SK-N-SH treated with all-trans-retinoic acid at 6 μM for 48 hours (cell line): ENCODE data around the gene ABCF3.

Experiments
- ATAC-seq: fragments of 200-7000 bp; cut with Tn5 transposase; 3 replicates; pipeline ENCODE4 v1.9.1; 2020; ENCODE audit warnings: mild to moderate bottlenecking, moderate library complexity
- ARNTL ChIP-seq: fragments of 450-650 bp; formaldehyde crosslinking; IDR thresholded peaks from 2 replicates; pipeline ENCODE4 v1.5.0; 2020; ENCODE audit warnings: low read depth, mild to moderate bottlenecking, moderate library complexity, borderline replicate concordance
- BACH2 ChIP-seq: fragments of 250-450 bp; sonication (Bioruptor Pico); IDR thresholded peaks from 2 replicates; pipeline ENCODE4 v1.9.0; 2021; ENCODE audit warnings: mild to moderate bottlenecking, borderline replicate concordance
- CSDC2 ChIP-seq: fragments of 250-450 bp; sonication (Bioruptor Pico); IDR thresholded peaks from 2 replicates; pipeline ENCODE4 v1.5.0; 2020; ENCODE audit warnings: mild to moderate bottlenecking, moderate library complexity
- ESRRG ChIP-seq: fragments of 250-450 bp; sonication (Bioruptor Pico); IDR thresholded peaks from 2 replicates; pipeline ENCODE4 v1.6.1; 2021; ENCODE audit warnings: mild to moderate bottlenecking
- GLIS3 ChIP-seq: fragments of 250-450 bp; sonication (Bioruptor Pico); IDR thresholded peaks from 2 replicates; pipeline ENCODE4 v1.5.0; 2020; ENCODE audit warnings: mild to moderate bottlenecking, moderate library complexity
- ISL1 ChIP-seq: fragments of 250-450 bp; sonication (Bioruptor Pico); IDR thresholded peaks from 2 replicates; pipeline ENCODE4 v2.1.2; 2022; ENCODE audit warnings: mild to moderate bottlenecking, moderate library complexity
- OSR1 ChIP-seq: fragments of 250-450 bp; sonication (Bioruptor Pico); IDR thresholded peaks from 2 replicates; pipeline ENCODE4 v1.8.0; 2022; ENCODE audit warnings: moderate library complexity, mild to moderate bottlenecking, inconsistent platforms
- POU6F1 ChIP-seq: fragments of 250-450 bp; sonication (Bioruptor Pico); IDR thresholded peaks from 2 replicates; pipeline ENCODE4 v1.8.0; 2021; ENCODE audit warnings: low read depth, mild to moderate bottlenecking, moderate library complexity, borderline replicate concordance
- PPARA ChIP-seq: fragments of 250-450 bp; sonication (Bioruptor Pico); IDR thresholded peaks from 2 replicates; pipeline ENCODE4 v1.5.0; 2020; ENCODE audit warnings: mild to moderate bottlenecking, borderline replicate concordance
- RARB ChIP-seq: fragments of 250-450 bp; sonication (Bioruptor Pico); IDR thresholded peaks from 2 replicates; pipeline ENCODE4 v1.8.0; 2021; ENCODE audit warnings: mild to moderate bottlenecking, moderate library complexity
- SNAI2 ChIP-seq: fragments of 250-450 bp; sonication (Bioruptor Pico); IDR thresholded peaks from 2 replicates; pipeline ENCODE4 v1.5.0; 2020; ENCODE audit warnings: mild to moderate bottlenecking, moderate library complexity
- TCF4 ChIP-seq: fragments of 250-450 bp; sonication (Bioruptor Pico); IDR thresholded peaks from 2 replicates; pipeline ENCODE4 v1.8.0; 2021; ENCODE audit warnings: mild to moderate bottlenecking, moderate library complexity, borderline replicate concordance
- TOX ChIP-seq: fragments of 250-450 bp; sonication (Bioruptor Pico); IDR thresholded peaks from 2 replicates; pipeline ENCODE4 v1.8.0; 2021; ENCODE audit warnings: mild to moderate bottlenecking, moderate library complexity, borderline replicate concordance
- ZC3H10 ChIP-seq: fragments of 250-450 bp; sonication (Bioruptor Pico); IDR thresholded peaks from 2 replicates; pipeline ENCODE4 v1.5.1; 2021; ENCODE audit warnings: mild to moderate bottlenecking, moderate library complexity
- ZFP3 ChIP-seq: fragments of 250-450 bp; sonication (Bioruptor Pico); IDR thresholded peaks from 2 replicates; pipeline ENCODE4 v1.5.0; 2020; ENCODE audit warnings: mild to moderate bottlenecking, moderate library complexity
- ZFP30 ChIP-seq: fragments of 450-650 bp; formaldehyde crosslinking; IDR thresholded peaks from 2 replicates; pipeline ENCODE4 v1.5.0; 2022; ENCODE audit warnings: mild to moderate bottlenecking, moderate library complexity
- ZNF565 ChIP-seq: fragments of 450-650 bp; formaldehyde crosslinking; conservative IDR thresholded peaks from 2 replicates; pipeline ENCODE4 v1.5.0; 2020; ENCODE audit warnings: low read depth, mild to moderate bottlenecking, moderate library complexity
- ZNF70 ChIP-seq: fragments of 450-650 bp; formaldehyde crosslinking; IDR thresholded peaks from 2 replicates; pipeline ENCODE4 v1.5.0; 2020; ENCODE audit warnings: mild to moderate bottlenecking, moderate library complexity
- ZNF8 ChIP-seq: fragments of 450-650 bp; formaldehyde crosslinking; IDR thresholded peaks from 2 replicates; pipeline ENCODE4 v1.5.0; 2020; ENCODE audit warnings: mild to moderate bottlenecking, moderate library complexity
- TF ChIP-seq, protein P1 (sequence below): fragments of 250-450 bp; sonication (Bioruptor Pico); IDR thresholded peaks from 2 replicates; pipeline ENCODE4 v1.8.0; 2020; ENCODE audit warnings: mild to moderate bottlenecking, moderate library complexity, borderline replicate concordance
- TF ChIP-seq, protein P2 (sequence below): fragments of 250-450 bp; sonication (Bioruptor Pico); IDR thresholded peaks from 2 replicates; pipeline ENCODE4 v1.5.0; 2020; ENCODE audit warnings: mild to moderate bottlenecking, moderate library complexity
- TF ChIP-seq, protein P3 (sequence below): fragments of 250-450 bp; sonication (Bioruptor Pico); IDR thresholded peaks from 2 replicates; pipeline ENCODE4 v1.5.1; 2021; ENCODE audit warnings: mild to moderate bottlenecking, moderate library complexity
- TF ChIP-seq, protein P4 (sequence below): fragments of 250-450 bp; sonication (Bioruptor Pico); IDR thresholded peaks from 2 replicates; pipeline ENCODE4 v1.5.1; 2020; ENCODE audit warnings: low read depth, mild to moderate bottlenecking, moderate library complexity

The ABCF3 gene

DNA sequence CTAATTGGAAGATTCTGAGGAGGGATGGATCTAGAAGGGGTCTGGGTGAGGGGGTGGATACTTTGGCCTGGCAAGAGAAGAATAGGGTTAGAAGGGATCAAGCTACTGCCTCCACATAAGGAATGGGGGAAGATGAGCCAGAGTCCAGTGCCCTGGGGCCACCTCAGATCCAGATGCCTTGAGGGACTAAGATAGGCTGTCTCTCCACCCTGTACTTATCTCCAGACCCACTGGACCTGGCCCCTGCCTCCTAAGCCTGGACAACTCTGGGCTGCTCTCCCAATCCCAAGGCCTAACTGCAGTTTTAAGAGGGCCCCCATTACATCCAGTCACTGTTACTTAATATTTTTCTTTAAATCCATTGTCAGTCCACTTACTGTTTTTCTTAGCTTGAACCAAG lies 28.8 kb upstream of the ABCF3 start:
- TF ChIP-seq RARB (CRISPR knock-in tag) = no peak
- TF ChIP-seq CSDC2 = no peak
- TF ChIP-seq TOX (CRISPR knock-in tag) = no peak
- no peak for TF ChIP-seq SNAI2 (CRISPR knock-in tag)
- TF ChIP-seq ZC3H10 (CRISPR knock-in tag) = no peak
- TF ChIP-seq, protein P1, sequence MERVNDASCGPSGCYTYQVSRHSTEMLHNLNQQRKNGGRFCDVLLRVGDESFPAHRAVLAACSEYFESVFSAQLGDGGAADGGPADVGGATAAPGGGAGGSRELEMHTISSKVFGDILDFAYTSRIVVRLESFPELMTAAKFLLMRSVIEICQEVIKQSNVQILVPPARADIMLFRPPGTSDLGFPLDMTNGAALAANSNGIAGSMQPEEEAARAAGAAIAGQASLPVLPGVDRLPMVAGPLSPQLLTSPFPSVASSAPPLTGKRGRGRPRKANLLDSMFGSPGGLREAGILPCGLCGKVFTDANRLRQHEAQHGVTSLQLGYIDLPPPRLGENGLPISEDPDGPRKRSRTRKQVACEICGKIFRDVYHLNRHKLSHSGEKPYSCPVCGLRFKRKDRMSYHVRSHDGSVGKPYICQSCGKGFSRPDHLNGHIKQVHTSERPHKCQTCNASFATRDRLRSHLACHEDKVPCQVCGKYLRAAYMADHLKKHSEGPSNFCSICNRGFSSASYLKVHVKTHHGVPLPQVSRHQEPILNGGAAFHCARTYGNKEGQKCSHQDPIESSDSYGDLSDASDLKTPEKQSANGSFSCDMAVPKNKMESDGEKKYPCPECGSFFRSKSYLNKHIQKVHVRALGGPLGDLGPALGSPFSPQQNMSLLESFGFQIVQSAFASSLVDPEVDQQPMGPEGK (CRISPR knock-in tag) = no peak
- no peak for TF ChIP-seq ZFP30 (CRISPR knock-in tag)
- no peak for TF ChIP-seq ZNF565 (CRISPR knock-in tag)
- no peak for TF ChIP-seq OSR1 (CRISPR knock-in tag)
- TF ChIP-seq ZFP3 = no peak
- no peak for TF ChIP-seq ESRRG
- TF ChIP-seq TCF4 (CRISPR knock-in tag) = no peak
- TF ChIP-seq ZNF8 (CRISPR knock-in tag) = no peak
- no peak for ATAC-seq

DNA sequence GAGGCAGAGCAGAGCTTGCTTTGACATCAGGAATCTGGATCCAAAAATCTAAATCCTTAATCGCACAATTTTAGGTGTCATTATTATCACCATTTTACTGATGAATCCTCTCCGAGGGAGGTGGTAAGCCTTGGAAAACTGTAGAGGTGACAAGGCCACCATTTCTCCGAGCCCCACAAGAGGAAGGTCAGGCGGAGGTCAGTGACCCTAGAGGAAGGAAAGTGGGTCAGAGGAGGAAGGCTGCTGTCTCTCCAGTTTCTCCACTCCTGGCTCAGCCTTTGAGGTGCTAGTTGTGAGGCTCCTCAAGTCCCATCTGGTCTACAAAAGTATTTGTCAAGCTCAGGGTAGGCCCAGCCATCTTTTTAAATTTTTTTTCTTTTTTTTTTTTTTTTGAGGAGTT lies 27.6 kb upstream of the ABCF3 start:
- no peak for ATAC-seq
- no peak for TF ChIP-seq ZNF70 (CRISPR knock-in tag)
- TF ChIP-seq GLIS3 (CRISPR knock-in tag) = no peak
- no peak for TF ChIP-seq OSR1 (CRISPR knock-in tag)
- TF ChIP-seq, protein P1 (CRISPR knock-in tag) = no peak
- TF ChIP-seq, protein P2, sequence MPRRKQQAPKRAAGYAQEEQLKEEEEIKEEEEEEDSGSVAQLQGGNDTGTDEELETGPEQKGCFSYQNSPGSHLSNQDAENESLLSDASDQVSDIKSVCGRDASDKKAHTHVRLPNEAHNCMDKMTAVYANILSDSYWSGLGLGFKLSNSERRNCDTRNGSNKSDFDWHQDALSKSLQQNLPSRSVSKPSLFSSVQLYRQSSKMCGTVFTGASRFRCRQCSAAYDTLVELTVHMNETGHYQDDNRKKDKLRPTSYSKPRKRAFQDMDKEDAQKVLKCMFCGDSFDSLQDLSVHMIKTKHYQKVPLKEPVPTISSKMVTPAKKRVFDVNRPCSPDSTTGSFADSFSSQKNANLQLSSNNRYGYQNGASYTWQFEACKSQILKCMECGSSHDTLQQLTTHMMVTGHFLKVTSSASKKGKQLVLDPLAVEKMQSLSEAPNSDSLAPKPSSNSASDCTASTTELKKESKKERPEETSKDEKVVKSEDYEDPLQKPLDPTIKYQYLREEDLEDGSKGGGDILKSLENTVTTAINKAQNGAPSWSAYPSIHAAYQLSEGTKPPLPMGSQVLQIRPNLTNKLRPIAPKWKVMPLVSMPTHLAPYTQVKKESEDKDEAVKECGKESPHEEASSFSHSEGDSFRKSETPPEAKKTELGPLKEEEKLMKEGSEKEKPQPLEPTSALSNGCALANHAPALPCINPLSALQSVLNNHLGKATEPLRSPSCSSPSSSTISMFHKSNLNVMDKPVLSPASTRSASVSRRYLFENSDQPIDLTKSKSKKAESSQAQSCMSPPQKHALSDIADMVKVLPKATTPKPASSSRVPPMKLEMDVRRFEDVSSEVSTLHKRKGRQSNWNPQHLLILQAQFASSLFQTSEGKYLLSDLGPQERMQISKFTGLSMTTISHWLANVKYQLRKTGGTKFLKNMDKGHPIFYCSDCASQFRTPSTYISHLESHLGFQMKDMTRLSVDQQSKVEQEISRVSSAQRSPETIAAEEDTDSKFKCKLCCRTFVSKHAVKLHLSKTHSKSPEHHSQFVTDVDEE (CRISPR knock-in tag) = no peak
- TF ChIP-seq CSDC2 = no peak
- TF ChIP-seq ARNTL = no peak
- TF ChIP-seq ZC3H10 (CRISPR knock-in tag) = no peak
- no peak for TF ChIP-seq RARB (CRISPR knock-in tag)
- TF ChIP-seq ZFP30 (CRISPR knock-in tag) = no peak
- TF ChIP-seq ZFP3 = no peak
- TF ChIP-seq PPARA (CRISPR knock-in tag) = no peak
- TF ChIP-seq, protein P3, sequence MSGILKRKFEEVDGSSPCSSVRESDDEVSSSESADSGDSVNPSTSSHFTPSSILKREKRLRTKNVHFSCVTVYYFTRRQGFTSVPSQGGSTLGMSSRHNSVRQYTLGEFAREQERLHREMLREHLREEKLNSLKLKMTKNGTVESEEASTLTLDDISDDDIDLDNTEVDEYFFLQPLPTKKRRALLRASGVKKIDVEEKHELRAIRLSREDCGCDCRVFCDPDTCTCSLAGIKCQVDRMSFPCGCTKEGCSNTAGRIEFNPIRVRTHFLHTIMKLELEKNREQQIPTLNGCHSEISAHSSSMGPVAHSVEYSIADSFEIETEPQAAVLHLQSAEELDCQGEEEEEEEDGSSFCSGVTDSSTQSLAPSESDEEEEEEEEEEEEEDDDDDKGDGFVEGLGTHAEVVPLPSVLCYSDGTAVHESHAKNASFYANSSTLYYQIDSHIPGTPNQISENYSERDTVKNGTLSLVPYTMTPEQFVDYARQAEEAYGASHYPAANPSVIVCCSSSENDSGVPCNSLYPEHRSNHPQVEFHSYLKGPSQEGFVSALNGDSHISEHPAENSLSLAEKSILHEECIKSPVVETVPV = no peak
- TF ChIP-seq ZNF8 (CRISPR knock-in tag) = no peak
- TF ChIP-seq POU6F1 (CRISPR knock-in tag) = no peak
- no peak for TF ChIP-seq TCF4 (CRISPR knock-in tag)
- no peak for TF ChIP-seq BACH2 (CRISPR knock-in tag)
- no peak for TF ChIP-seq ISL1 (CRISPR knock-in tag)
- no peak for TF ChIP-seq ZNF565 (CRISPR knock-in tag)
- TF ChIP-seq, protein P4, sequence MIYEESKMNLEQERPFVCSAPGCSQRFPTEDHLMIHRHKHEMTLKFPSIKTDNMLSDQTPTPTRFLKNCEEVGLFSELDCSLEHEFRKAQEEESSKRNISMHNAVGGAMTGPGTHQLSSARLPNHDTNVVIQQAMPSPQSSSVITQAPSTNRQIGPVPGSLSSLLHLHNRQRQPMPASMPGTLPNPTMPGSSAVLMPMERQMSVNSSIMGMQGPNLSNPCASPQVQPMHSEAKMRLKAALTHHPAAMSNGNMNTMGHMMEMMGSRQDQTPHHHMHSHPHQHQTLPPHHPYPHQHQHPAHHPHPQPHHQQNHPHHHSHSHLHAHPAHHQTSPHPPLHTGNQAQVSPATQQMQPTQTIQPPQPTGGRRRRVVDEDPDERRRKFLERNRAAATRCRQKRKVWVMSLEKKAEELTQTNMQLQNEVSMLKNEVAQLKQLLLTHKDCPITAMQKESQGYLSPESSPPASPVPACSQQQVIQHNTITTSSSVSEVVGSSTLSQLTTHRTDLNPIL (CRISPR knock-in tag) = no peak
